ENCODE data around the gene TGIF1.

The TGIF1 gene

DNA sequence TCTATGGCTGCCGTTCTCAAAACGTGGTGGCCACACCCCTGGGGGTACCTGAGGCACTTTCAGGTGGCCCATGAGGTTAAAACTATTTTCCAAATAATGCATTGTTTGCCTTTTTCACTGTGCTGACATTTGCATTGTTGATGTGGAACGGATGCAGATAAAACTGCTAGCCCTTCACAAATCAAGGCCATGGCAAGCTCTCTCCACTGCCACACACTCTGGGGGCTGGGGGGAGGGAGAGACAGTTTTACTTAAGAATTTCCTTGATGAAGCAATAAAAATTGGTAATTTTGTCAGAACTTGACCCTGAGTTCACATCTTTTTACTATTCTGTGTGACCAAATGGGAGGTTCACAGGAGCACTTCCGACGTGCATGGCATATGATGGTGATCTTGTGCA is 22.0 kb upstream of the TGIF1 start:
- intact Hi-C loops (cut with DNase I), result no loop called here

DNA sequence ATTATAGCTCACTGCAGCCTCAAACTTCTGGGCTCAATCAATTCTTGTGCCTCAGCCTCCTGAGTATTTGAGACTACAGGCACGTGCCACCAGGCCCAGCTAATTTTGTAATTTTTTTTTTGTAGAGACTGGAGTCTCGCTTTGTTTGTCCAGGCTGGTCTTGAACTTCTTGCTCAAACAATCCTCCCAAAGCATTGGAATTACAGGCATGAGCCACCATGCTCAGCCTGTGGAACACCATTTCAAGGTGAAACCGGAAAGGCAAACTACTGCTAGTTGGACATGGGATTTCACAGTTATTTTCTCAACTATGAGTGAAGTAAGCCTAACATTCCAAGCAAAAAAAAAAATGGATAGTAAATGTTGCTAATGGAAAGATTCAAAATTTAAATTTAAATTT is 20.9 kb upstream of the TGIF1 start:
- no peak for DNase-seq
- intact Hi-C loops (cut with DNase I), result no loop called here

More for the DNA sequence above, 22.0 kb upstream of the TGIF1 start:
- DNase-seq, result no peak

GRCh38 chr18:3434685-3435084 is 15.3 kb upstream of the TGIF1 start:
- DNase-seq, result no peak
- intact Hi-C loops (cut with DNase I), result no loop called here

GRCh38 chr18:3440341-3440740 is 9.6 kb upstream of the TGIF1 start:
- intact Hi-C loops (cut with DNase I), result no loop called here
- no peak for DNase-seq

DNA sequence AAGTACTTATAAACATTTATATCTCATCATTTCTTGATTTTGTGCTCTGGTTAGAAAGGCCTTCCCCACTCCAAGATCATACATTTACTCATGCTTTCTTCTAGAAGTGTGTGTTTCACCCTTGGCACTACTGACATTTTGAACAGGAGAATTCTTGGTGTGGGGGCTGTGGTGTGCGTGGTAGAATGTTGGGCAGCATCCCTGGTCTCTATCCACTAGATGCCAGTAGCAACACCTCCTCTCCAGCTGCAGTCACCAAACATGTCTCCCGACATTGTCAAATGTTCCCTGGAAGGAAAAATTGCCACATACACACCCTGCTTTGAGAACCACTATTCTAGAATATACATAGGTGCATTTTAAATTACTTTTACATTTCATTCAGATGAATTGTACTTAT is 8.7 kb upstream of the TGIF1 start:
- intact Hi-C loops (cut with DNase I), result no loop called here
- peak in 2 of 10 donors; percentile 28 to 69 for DNase-seq

DNA sequence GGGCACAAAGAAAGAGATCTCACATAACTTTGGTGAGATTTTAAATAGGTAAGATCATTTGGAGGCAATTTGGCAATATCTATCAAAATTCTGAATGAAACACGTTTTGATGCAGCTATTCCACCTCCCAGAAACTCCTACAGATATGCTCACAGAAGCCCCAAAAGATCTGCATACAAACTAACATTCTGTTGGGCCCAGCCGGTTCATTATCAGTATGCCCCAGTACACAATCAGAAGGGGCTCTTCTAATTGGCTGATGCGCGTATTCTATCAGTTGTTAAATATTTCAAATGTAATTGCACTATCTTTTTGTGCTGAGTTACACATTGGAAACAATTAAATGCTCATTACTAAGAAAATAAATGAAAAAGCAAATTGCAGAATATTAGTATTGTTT is 7.1 kb upstream of the TGIF1 start:
- no peak for DNase-seq
- intact Hi-C loops (cut with DNase I), result no loop called here

- no peak for DNase-seq
- intact Hi-C loops (cut with DNase I), result no loop called here
Observed at GRCh38 chr18:3444296-3444695, 5.7 kb upstream of the TGIF1 start.

- DNase-seq, result peak in 1 of 10 donors; percentile 66
- intact Hi-C loops (cut with DNase I), result loop anchor here (5.0 kb wide), 2 partner anchors 48 to 222 kb away; no protein-coding TSS in a partner anchor
Observed at GRCh38 chr18:3444954-3445353, 5.0 kb upstream of the TGIF1 start.

- peak in 2 of 10 donors; percentile 38 to 72 for DNase-seq
- intact Hi-C loops (cut with DNase I), result loop anchor here (5.0 kb wide), 2 partner anchors 50 to 220 kb away; no protein-coding TSS in a partner anchor
Observed at GRCh38 chr18:3447068-3447894, 2.7 kb upstream of the TGIF1 start.

- intact Hi-C loops (cut with DNase I), result loop anchor here (5.0 kb wide), 2 partner anchors 51 to 219 kb away; no protein-coding TSS in a partner anchor
- peak; percentile 76 to 96 (median 84) for DNase-seq
Observed at GRCh38 chr18:3447895-3448837, 1.8 kb upstream of the TGIF1 start.

GRCh38 chr18:3448838-3449511 is 997 bp upstream of the TGIF1 start:
- DNase-seq, result peak; percentile 31 to 91 (median 59)
- intact Hi-C loops (cut with DNase I), result loop anchor here (5.0 kb wide), 2 partner anchors 52 to 218 kb away; no protein-coding TSS in a partner anchor

GRCh38 chr18:3449512-3450011 is 410 bp upstream of the TGIF1 start:
- intact Hi-C loops (cut with DNase I), result loop anchor here (5.0 kb wide), 3 partner anchors 52 to 218 kb away; no protein-coding TSS in a partner anchor
- peak in 3 of 10 donors; percentile 18 to 84 (median 56) for DNase-seq

DNA sequence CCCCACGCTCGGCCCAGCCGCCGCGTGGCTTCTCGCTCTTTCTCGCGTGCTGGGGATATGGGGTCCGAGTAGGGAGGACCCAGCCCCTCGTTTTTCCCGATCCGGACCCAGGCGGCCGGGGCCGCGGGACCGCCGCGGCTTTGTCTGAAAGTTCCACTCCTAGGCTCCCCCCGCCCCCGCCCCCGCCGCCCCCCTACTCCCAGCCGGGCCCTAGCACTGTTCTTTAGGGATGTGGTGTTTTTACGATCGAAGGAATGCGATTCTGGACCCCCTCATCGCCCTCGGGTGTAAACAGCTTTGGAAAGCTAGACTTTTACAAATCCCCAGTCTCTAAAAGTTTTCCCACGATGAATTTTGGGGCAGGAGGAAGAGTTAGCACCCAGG is 819 bp downstream of the TGIF1 start:
- intact Hi-C loops (cut with DNase I), result loop anchor here (5.0 kb wide), 1 partner anchor 72 kb away; no protein-coding TSS in a partner anchor
- DNase-seq, result no peak

- DNase-seq, result peak; percentile 77 to 97 (median 84)
- intact Hi-C loops (cut with DNase I), result loop anchor here (5.0 kb wide), 1 partner anchor 71 kb away; no protein-coding TSS in a partner anchor
Observed at GRCh38 chr18:3451183-3451988, 1.4 kb downstream of the TGIF1 start.

DNA sequence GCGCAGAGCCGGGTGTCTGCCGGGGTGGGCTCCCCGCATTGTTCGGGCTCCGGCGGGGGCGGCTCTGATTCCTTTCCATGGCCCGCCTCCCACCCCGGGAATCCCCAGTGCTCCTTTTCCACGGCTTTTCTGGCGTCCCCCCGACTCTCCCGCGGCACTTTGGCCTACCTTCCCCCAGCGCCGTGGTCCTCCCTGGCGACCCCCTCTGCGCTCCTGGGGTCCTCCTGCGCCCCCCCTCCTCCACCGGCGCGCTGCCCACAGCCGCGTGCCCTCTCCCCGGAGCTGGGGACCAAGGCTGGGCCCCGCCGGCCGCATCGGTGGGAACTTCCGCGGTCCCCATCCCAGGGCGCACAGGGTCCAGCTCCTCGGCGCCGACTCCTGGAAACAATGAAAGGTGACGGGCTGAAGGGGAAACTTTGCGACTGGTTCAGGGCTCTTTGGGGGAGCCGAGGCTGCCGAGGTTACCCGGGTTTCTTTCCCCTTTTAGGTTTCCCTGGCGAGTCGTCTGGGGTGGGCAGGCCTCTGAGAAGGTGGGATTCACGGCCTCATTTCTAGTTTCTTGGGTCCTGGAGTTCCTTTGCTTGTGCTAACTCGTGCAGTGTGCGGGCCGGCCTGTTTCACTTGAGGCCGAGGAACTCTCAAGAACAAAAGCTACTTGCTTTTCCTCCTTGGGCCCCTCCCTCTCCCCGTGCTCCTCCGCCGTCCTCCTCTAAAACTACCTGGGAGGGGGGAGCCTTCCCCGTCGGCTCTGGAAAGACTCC is 2.2 kb downstream of the TGIF1 start:
- intact Hi-C loops (cut with DNase I), result loop anchor here (5.0 kb wide), 1 partner anchor 70 kb away; no protein-coding TSS in a partner anchor
- DNase-seq, result peak in 4 of 10 donors; percentile 18 to 82 (median 28)

DNA sequence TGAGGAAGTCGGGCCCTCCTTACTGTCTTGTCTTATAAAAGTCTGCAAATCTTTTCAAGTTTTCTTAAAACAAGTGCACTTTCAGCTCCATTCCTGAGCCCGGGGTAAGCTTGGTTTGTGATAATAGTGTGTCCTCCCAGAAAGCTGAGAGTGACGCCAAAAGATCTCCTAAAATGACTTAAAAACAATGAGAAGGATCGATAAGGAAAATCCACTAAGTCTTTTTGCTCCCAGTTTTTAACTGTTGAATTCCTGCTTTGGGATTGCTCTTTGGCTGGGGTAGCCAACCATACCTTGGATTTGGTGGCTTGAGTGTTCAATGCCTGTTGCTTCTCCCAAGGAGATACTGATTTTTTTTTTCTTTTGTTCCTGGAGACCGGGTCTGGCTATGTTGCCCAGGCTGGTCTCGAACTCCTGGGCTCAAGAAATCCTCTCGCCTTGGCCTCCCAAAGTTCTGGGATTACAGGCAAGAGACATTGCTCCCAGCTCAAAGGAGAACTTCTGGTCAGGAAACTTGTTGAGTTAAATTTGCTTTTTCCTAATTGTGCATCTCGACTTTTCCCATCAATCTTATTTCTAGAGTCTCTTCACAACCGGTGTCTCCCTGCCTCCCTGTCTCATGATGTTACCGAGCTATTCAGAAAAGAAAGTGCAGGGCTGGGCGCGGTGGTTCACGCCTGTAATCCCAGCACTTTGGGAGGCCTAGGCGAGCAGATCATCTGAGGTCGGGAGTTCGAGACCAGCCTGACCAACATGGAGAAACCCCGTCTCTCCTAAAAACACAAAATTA is 3.0 kb downstream of the TGIF1 start:
- peak in 1 of 10 donors; percentile 24 for DNase-seq
- intact Hi-C loops (cut with DNase I), result loop anchor here (5.0 kb wide), 1 partner anchor 69 kb away; no protein-coding TSS in a partner anchor

Measured in posterior cingulate gyrus (tissue), 11 donors.